GM19324 (cell line): ENCODE measurements around the gene GRAMD1C.
A peak's percentile ranks its signal among the peaks of the same experiment; 100 is the strongest.

Experiments
- ATAC-seq: cut with Tn5 transposase; IDR thresholded peaks from one replicate; pipeline ENCODE4 v1.9.1; 2021; ENCODE audit warnings: mild to moderate bottlenecking, moderate library complexity; ENCODE audit not compliant: unreplicated experiment, low FRiP score

GRAMD1C gene

GRCh38 chr3:113947372-113948014 is 108.9 kb downstream of the GRAMD1C start, which contains the start of gene ZDHHC23:
Gene ZDHHC23, plus strand, starts transcription at chr3:113948013. Its CDS starts 790 bp downstream, at chr3:113948803.
- peak; percentile 84 for ATAC-seq

GRCh38 chr3:113948015-113948917 is 109.7 kb downstream of the GRAMD1C start:
- ATAC-seq = peak; percentile 56

GRCh38 chr3:113952921-113953320 is 114.3 kb downstream of the GRAMD1C start:
- no peak for ATAC-seq

GRCh38 chr3:113953677-113954076 is 115.1 kb downstream of the GRAMD1C start:
- ATAC-seq = no peak

- ATAC-seq = no peak
Observed at GRCh38 chr3:113954091-113954685, 115.6 kb downstream of the GRAMD1C start.

GRCh38 chr3:113963879-113964278 is 125.3 kb downstream of the GRAMD1C start:
- ATAC-seq = no peak

GRCh38 chr3:113966172-113966571 is 127.6 kb downstream of the GRAMD1C start:
- ATAC-seq = no peak

GRCh38 chr3:113968986-113969385 is 130.4 kb downstream of the GRAMD1C start:
- ATAC-seq = no peak

- ATAC-seq = no peak
Observed at GRCh38 chr3:113977822-113978221, 139.2 kb downstream of the GRAMD1C start.

- no peak for ATAC-seq
Observed at GRCh38 chr3:113979916-113980315, 141.3 kb downstream of the GRAMD1C start.

- ATAC-seq = no peak
Observed at GRCh38 chr3:113981803-113982202, 143.2 kb downstream of the GRAMD1C start.

GRCh38 chr3:113983544-113983943 is 145.0 kb downstream of the GRAMD1C start:
- no peak for ATAC-seq

GRCh38 chr3:113985541-113985940 is 147.0 kb downstream of the GRAMD1C start:
- ATAC-seq = no peak
